Stimulated activated CD8-positive, alpha-beta memory T cell treated with anti-CD3 and anti-CD28 coated beads, Interleukin-7, amount 100 ng/mL, for 24 hours (primary cell): Measurements from ENCODE around the gene SNAPC2.

ENCODE experiments used
- DNase-seq: peaks from one replicate; pipeline ENCODE4 v3.0.0-alpha.2; 2020; ENCODE audit warnings: low read depth

SNAPC2 gene

GRCh38 chr19:7968796-7969554 lies 48.8 kb downstream of the SNAPC2 start:
- DNase-seq = no peak

- no peak for DNase-seq
These were observed 49.4 kb downstream of the SNAPC2 start for GRCh38 chr19:7969555-7969939.

GRCh38 chr19:7970716-7971448 lies 50.7 kb downstream of the SNAPC2 start:
- no peak for DNase-seq

- DNase-seq = no peak
These were observed 51.7 kb downstream of the SNAPC2 start for GRCh38 chr19:7971553-7972520.
